ENCODE measurements around the gene HSD17B10.
"Not testable (repeated sequence)": the region's sequence is repeated elsewhere in the genome, so short reads cannot be mapped to it uniquely, and the experiment has no call there.

HSD17B10 gene

DNA sequence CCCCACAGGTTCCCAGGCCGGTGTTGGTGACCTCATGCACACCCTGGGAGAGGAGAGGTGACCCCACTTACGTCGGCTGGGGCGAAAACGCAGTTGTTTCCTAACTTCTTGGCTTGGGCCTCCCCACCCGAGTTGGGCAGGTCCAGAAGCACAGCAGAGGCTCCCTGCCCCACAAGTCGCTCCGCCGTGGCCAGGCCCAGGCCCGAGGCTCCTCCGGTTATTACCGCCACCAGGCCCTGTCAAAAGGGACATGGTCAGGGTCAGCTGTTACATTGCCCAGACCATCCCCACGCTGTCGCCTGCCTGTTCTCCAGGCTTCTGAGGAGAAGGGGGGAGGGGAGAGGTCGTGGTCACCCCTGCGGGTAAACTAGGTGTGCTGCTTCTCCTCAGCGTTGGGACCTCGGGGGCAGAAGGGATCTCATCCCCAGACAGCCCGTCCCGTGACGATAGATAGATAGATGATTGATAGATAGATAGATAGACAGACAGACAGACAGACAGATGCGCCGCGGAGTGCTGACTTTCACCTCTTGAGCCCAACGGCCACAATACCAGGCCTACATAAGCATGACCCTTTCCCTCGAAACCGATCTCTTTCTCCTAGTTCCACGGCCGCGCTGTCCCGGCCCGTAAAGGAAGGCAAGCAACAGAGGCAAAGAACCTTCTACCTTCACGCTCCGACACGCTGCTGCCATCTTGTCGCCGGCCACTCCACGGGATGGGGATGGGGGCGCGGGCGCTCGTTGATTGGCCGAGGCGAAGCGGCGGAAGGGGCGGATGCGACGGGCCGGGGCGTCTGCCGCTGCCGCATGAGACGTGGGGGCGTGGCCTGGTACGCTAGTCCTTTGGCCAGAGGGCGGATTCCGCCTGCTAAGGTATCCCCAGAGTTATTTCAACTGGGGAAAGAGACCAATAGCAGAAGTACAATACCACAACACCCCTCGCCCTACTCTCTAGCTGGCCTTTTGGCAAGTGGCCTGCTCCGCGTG, at the start of gene HSD17B10:
Gene HSD17B10, minus strand, starts transcription at position 720 of the 989 bp plus-strand sequence. Its CDS starts 25 bp downstream, at position 695.
- DNase-seq: peak; percentile 87

GRCh38 chrX:53483416-53483815, 49.2 kb upstream of the HSD17B10 start:
- DNase-seq: no peak

DNA sequence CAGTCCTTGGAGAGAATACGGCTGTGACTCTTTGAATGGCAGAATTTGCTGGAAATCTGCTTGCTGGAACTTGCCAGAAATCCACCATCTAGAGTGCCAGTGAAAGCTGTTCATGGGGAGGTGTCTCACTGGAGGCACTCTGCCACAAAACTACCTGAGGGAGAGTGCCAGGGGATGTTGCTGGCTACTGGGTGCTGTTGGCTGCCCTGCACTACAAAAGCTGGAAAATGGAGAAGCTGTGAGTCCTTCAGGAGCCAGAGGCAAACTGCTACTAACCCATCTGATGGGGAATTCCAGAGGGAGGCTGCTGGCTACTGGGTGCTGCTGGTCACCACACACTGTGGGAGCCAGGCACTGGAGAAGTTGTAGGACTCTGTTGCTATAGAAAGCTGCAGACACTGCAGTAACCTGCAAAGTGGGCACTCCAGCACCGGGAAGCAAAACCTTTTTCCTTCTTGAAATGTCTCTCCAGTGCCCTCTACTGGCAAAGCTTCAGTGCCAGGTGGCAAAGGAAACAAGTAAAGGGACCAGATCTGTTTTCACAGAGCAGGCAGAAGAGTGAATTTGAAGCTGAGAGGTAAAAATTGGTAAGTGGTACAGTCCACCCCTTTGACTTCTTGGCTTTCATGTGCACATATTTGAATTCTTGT, 47.8 kb upstream of the HSD17B10 start:
- peak; percentile 24 for DNase-seq

DNA sequence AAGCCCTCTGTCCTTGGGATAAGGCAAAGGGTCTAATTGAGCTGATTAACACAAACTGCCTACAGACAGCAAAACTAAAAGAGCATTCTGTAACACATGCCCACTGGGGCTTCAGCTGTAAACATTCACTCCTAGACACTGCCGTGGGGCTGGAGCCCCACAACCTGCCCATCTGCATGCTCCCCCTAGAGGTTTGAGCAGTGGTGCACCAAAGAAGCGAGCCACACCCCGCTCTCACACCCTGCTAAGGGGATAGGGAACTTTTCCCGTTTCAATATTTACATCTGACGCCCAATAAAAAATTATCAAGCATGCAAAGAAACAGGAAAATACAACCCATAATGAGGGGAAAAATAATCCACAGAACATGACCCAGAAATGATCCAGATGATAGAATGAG, 46.9 kb upstream of the HSD17B10 start:
- peak; percentile 1 for DNase-seq

- no peak for DNase-seq
Observed at GRCh38 chrX:53479301-53479700, 45.1 kb upstream of the HSD17B10 start.

DNA sequence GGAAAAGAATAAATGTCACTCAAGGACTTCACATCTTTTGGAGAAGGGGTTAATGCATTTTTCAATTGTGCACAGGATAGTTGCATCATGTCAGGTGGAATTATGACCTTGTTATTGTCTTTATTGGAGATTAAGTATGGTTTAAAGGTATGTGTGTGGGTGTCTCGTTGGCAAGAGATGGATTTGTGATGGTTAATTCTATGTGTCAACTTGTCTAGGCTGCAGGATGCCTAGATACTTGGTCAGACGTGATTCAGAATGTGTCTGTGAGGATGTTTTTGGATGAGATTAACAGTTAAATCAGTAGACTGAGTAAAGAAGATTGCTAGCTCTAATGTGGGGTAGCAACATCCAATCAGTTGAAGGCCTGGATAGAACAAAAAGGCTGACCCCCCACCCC, 42.2 kb upstream of the HSD17B10 start:
- no peak for DNase-seq

DNA sequence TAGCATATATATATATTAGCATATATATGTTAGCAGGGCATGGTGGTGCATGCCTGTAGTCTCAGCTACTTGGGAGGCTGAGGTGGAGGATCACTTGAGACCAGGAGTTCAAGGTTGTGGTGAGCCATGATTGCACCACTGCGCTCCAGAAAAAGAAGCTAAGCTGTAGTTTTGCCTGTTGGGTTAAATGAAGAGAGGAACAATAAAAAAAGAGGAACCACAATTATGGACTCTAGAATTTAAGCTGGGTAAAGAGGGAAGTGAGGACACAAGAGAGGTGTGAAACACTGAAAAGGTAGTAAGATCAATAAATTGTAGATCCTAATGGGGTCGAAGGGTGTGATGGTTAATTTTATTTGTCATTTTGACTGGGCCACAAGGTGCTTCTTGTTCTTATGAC, 40.5 kb upstream of the HSD17B10 start:
- no peak for DNase-seq

- no peak for DNase-seq
Observed at GRCh38 chrX:53471346-53471745, 37.2 kb upstream of the HSD17B10 start.

- not testable (repeated sequence) for DNase-seq
Observed at GRCh38 chrX:53468659-53469058, 34.5 kb upstream of the HSD17B10 start.

GRCh38 chrX:53458082-53458481, 23.9 kb upstream of the HSD17B10 start:
- DNase-seq: no peak

GRCh38 chrX:53456254-53456653, 22.1 kb upstream of the HSD17B10 start:
- DNase-seq: no peak

- no peak for DNase-seq
Observed at GRCh38 chrX:53452812-53453211, 18.6 kb upstream of the HSD17B10 start.

DNA sequence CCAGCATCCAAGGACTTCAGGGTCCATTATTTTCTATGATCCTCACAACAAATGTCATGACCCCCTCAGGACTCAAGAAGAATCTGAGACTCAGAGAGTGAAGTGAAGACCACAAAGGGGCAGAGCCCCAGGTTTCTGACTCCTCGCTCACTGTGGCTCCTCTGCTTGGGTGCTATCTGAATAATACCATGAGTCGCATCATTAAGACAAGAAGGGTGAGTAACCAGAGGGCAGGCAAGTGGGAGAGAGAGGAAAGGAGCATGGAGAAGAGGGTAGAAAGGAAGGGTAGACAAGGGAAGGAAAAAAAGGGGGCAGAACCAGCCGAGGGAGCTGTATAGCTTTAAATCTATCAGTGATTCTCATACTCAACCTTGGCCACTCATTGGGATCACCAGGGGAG, 15.5 kb upstream of the HSD17B10 start:
- no peak for DNase-seq

DNA sequence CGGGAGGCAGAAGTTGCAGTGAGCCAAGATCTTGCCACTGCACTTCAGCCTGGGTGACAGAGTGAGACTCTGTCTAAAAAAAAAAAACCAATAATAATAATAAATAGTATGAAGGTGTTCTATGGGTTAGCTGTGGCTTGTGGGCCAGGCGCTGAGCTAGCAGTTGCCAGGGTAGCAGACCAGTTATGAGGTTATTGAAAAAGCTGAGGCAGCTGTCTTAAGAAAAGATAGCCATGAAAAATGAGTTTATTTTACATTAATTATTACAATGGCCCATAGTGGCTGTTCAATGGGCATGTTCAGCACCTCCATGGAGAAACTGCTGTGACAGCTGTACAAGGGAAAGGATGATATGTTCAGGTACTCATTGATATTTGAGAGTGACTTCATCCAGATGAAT, 13.3 kb upstream of the HSD17B10 start:
- no peak for DNase-seq

DNA sequence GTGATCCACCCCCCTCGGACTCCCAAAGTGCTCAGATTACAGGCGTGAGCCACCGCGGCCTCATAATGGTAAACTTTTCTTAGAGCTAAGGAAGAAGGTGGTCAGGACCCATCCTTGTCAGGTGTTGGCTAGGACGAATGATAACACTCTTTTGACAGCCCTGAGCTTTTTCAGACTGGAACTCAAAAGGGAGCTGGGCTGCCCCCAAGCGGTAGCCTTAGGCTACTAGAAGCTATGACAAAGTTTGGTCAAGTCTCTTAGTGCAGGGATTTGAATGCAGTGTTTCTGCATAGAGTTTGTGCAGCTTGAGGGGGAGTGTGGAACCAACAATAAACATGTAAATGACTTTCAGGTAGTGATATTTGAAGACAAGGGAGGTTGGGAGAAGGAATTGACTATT, 11.8 kb upstream of the HSD17B10 start:
- DNase-seq: peak; percentile 46

- no peak for DNase-seq
Observed at GRCh38 chrX:53442322-53442631, 8.1 kb upstream of the HSD17B10 start.

GRCh38 chrX:53441531-53442321, 7.6 kb upstream of the HSD17B10 start:
- DNase-seq: peak; percentile 69

- DNase-seq: peak; percentile 20
Observed at GRCh38 chrX:53440621-53441517, 6.7 kb upstream of the HSD17B10 start.

DNA sequence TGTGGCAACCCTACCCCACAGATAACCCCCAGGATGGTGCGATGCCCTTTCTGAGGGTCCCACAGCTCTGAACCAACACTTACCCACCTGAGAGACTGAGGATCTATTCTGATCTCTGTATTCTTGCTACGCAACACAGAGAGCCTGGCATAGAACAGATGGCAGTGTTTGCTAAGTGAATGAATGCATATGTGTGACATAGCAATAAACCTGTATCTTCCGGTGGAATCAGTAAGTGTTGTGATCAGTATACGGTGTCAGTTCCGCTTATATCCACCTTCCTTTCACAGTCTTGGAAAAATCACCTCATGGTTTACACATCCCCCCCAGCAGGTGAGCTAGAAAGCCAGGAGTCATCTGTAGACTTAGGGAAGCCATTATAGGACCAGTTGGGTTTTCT, 5.9 kb upstream of the HSD17B10 start:
- DNase-seq: no peak

DNA sequence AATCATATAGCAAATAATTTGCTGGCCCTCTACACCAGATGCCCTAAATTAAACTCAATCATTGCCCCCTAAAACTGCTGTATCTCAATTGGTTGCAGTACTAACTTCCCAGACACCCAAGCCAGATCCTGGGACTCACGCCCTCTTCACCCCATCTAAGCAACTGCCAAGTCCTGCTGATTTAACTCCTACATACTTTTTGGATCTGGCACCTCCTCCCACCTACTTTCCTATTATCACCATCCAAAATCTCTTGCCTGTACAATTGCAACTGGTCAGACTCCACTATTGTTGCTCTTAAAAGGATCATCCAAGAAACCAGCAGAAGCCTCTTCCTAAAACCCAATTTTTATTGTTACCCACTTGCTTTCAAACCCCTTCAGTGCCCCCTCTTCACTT, 4.7 kb upstream of the HSD17B10 start:
- DNase-seq: no peak

DNA sequence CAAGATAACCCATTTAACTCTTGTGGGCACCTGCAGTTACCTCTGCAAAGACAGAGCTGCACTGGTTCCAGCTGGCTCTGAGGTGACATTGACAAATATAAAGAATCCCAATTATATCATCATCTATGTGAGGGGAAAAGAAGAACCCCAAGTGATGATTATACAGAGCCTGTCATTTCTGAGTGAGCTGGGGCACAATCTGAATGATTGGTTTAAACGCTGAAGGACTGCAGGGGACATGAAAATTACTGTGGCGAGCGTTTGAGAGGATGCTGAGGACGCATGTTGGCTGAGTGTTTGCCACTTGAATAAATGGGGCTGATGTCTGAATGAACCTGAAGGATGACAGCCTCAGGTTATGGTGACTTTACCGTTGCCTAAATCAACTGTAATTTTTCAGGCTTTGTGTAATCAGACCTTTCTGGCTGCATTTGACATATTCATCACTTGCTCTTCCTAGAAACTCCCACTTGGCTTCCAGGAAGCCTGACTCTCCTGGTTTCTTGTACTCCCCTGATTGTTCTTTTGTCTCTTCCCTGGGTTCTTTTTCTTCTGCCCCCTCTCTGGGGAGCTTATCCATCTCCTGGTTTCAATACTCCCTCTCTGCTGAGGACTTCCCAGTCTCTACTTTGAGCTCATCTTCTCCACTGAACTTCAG, 4.1 kb upstream of the HSD17B10 start:
- no peak for DNase-seq

- no peak for DNase-seq
Observed at GRCh38 chrX:53437206-53437605, 3.0 kb upstream of the HSD17B10 start.
